ENCODE results near the gene EIF3L. TPM values are rescaled to one million over a fixed set of nuclear protein-coding genes. Genes with fewer than 3 reads are reported as not detected.

Gene EIF3L
- polyA plus RNA-seq, 1 of the 3 experiments (the other 2 are of a cell fraction) = 478 TPM

- CTCF ChIA-PET = interaction anchor here (0.9 to 3.5 kb wide), 8 partner anchors 8 to 115 kb away, joined by 3 to 13 read pairs (median 6); partner anchors contain the start of gene MICALL1
Measured at GRCh38 chr22:37932821-37933578, 83.8 kb downstream of the EIF3L start.

GRCh38 chr22:37933711-37934376, 84.6 kb downstream of the EIF3L start:
- WGBS (ENCODE audit: low lambda C conversion rate) = 17% methylated on average over 3 of the region's 13 CpGs
- no peaks in the 10 kb centered on the region for H3K79me2 ChIP-seq (ENCODE audit: insufficient read depth)
- no peak overlapping the region for H3K9ac ChIP-seq
- peak overlapping the region; percentile 54; the same call in 1 of the 2 replicates for H3K4me2 ChIP-seq
- H3K27ac ChIP-seq (ENCODE audit: low read depth in 2 of 2, low read length in 1 of 2) = peak overlapping the region in 1 of 2 experiments; percentile 69; a peak in 3 of 4 replicates
- no peak overlapping the region for H2AFZ ChIP-seq (ENCODE audit: low read depth)
- H3K9me2 ChIP-seq = no peaks in the 10 kb centered on the region
- ChIA-PET CTCF (interaction anchor here (0.7 to 3.5 kb wide), 19 partner anchors 9 to 181 kb away, joined by 3 to 13 read pairs (median 4); partner anchors contain the start of gene MICALL1), POLR2A (interaction anchor here (0.6 kb wide), 1 partner anchor 28 kb away, joined by 3 read pairs; no protein-coding TSS in a partner anchor)
- peaks cover 17 to 20% of the 10 kb centered on the region in 2 experiments for H3K36me3 ChIP-seq (replicated peaks in 1 of 2; ENCODE audit: control insufficient read depth in 1 of 2, insufficient read depth in 2 of 2, low read length in 1 of 2)
- H3K27me3 ChIP-seq (ENCODE audit: insufficient read depth) = no peaks in the 10 kb centered on the region
- H3K4me1 ChIP-seq (ENCODE audit: control insufficient read depth in 1 of 2, insufficient read depth in 2 of 2, low read depth in 1 of 2, low read length in 1 of 2) = peaks cover 6 to 7% of the 10 kb centered on the region in 2 experiments; a peak in 3 of 4 replicates
- peak; percentile 95 for DNase-seq
- peaks cover 14% of the 10 kb centered on the region for H3F3A ChIP-seq (replicated peaks; ENCODE audit: insufficient read depth)
- H3K4me3 ChIP-seq (ENCODE audit: low read depth in 2 of 2, low read length in 1 of 2) = peak overlapping the region in 1 of 2 experiments; percentile 8; a peak in 1 of 4 replicates
- H3K9me3 ChIP-seq = no peaks in the 10 kb centered on the region
- peaks cover 8% of the 10 kb centered on the region; the same call in 1 of the 2 replicates for H4K20me1 ChIP-seq (ENCODE audit: insufficient read depth)
- TF ChIP-seq SMC3 (IDR thresholded peaks at IDR 0.05; ENCODE audit: low read depth, low read length) = peak; percentile 66
- TF ChIP-seq CHD2 (IDR thresholded peaks at IDR 0.05; ENCODE audit: low read length, partially characterized antibody) = peak; percentile 12
- TF ChIP-seq RXRA (IDR thresholded peaks at IDR 0.05; ENCODE audit: borderline replicate concordance, low read depth) = no peak
- TF ChIP-seq FOXJ3 (CRISPR knock-in tag; IDR thresholded peaks at IDR 0.05) = no peak
- peak; percentile 93 for TF ChIP-seq CTCF (IDR thresholded peaks at IDR 0.05)
- TF ChIP-seq IRF3 (IDR thresholded peaks at IDR 0.05; ENCODE audit: low read depth, low read length) = no peak
- TF ChIP-seq GATA2 (CRISPR knock-in tag; IDR thresholded peaks at IDR 0.05) = no peak
- TF ChIP-seq EP300 (IDR thresholded peaks at IDR 0.05; ENCODE audit: borderline replicate concordance in 1 of 2, low read depth in 1 of 2, low read length in 1 of 2) = no peak; a peak in 1 of 4 replicates
- no peak for TF ChIP-seq TEAD4 (IDR thresholded peaks at IDR 0.05; ENCODE audit: borderline replicate concordance, insufficient read depth)
- TF ChIP-seq NFIC (IDR thresholded peaks at IDR 0.05; ENCODE audit: borderline replicate concordance) = peak; percentile 44; the same call in 1 of the 2 replicates
- TF ChIP-seq SIN3A (IDR thresholded peaks at IDR 0.05; ENCODE audit: borderline replicate concordance, low read depth, low read length) = no peak
- peak; percentile 64 for TF ChIP-seq RAD21 (IDR thresholded peaks at IDR 0.05; ENCODE audit: low read length)
- no peak for TF ChIP-seq EZH2phosphoT487 (IDR thresholded peaks at IDR 0.05; ENCODE audit: borderline replicate concordance, low read depth)

More at GRCh38 chr22:37932821-37933578, 83.8 kb downstream of the EIF3L start:
- Histone ChIP-seq H3K4me3 (ENCODE audit: low read depth in 2 of 2, low read length in 1 of 2) (no peak overlapping the region), H3F3A (replicated peaks; ENCODE audit: insufficient read depth) (peaks cover 14% of the 10 kb centered on the region), H3K9me3 (no peaks in the 10 kb centered on the region), H4K20me1 (ENCODE audit: insufficient read depth) (peaks cover 8% of the 10 kb centered on the region; the same call in 1 of the 2 replicates), H3K36me3 (replicated peaks in 1 of 2; ENCODE audit: control insufficient read depth in 1 of 2, insufficient read depth in 2 of 2, low read length in 1 of 2) (peaks cover 17 to 20% of the 10 kb centered on the region in 2 experiments), H3K9me2 (no peaks in the 10 kb centered on the region), H2AFZ (ENCODE audit: low read depth) (no peak overlapping the region), H3K27me3 (ENCODE audit: insufficient read depth) (no peaks in the 10 kb centered on the region), H3K4me1 (ENCODE audit: control insufficient read depth in 1 of 2, insufficient read depth in 2 of 2, low read depth in 1 of 2, low read length in 1 of 2) (peaks cover 6 to 7% of the 10 kb centered on the region in 2 experiments; a peak in 3 of 4 replicates), H3K79me2 (ENCODE audit: insufficient read depth) (no peaks in the 10 kb centered on the region), H3K9ac (no peak overlapping the region), H3K4me2 (peak overlapping the region; percentile 47; the same call in 1 of the 2 replicates), H3K27ac (ENCODE audit: low read depth in 2 of 2, low read length in 1 of 2) (peak overlapping the region in 1 of 2 experiments; percentile 69; a peak in 2 of 4 replicates)
- POLR2A ChIA-PET = no interaction called here
- 97% methylated on average over 17 of the region's 21 CpGs for WGBS (ENCODE audit: low lambda C conversion rate)
- DNase-seq = no peak
- TF ChIP-seq FOSL2 (IDR thresholded peaks at IDR 0.05; ENCODE audit: borderline replicate concordance, low read depth) (no peak), NFIC (IDR thresholded peaks at IDR 0.05; ENCODE audit: borderline replicate concordance) (no peak), JUND (IDR thresholded peaks at IDR 0.05) (no peak), TEAD4 (IDR thresholded peaks at IDR 0.05; ENCODE audit: borderline replicate concordance, insufficient read depth) (no peak), MXI1 (IDR thresholded peaks at IDR 0.05; ENCODE audit: low read depth, low read length) (no peak), IRF3 (IDR thresholded peaks at IDR 0.05; ENCODE audit: low read depth, low read length) (no peak), GATA2 (CRISPR knock-in tag; IDR thresholded peaks at IDR 0.05) (no peak), POLR2AphosphoS5 (IDR thresholded peaks at IDR 0.05; ENCODE audit: low read depth, low read length) (no peak), EZH2phosphoT487 (IDR thresholded peaks at IDR 0.05; ENCODE audit: borderline replicate concordance, low read depth) (no peak), ELF1 (IDR thresholded peaks at IDR 0.05) (no peak)

All from SK-N-SH (cell line).